ENCODE measurements around the gene HTR7.

The HTR7 gene

GRCh38 chr10:90732581-90732980 is 125.3 kb downstream of the HTR7 start:
- no peak for DNase-seq

DNA sequence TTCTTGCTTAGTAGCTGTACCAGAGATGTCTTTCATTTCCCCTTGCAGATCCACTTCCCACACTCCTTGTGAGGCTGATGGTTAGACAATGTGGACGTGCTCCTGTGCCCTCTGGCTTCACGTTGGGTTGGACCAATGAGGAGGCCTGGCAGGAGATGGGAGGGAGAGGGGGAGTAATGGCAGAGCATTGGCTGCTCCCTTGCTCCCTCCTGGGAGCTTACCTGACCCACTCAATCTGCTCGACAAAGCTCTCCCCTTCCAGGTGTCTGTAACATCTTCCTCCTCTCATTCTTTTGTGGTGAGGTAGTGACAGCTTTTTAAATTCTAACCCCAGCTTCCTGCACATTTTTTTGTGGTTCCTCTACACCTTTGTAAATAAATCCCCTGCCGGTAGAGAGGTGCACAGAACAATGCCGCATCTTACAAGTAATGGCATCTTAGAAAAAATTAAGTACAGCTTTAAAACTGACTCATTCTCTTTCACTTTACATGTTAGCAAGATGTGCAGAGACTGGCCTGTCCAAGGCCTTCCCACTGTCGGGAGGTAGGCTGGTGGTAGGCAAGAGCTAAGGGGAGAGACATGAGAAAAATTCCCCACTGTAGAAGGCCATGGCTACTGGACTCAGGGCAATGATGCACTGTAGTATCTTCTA is 134.3 kb downstream of the HTR7 start:
- DNase-seq: no peak

DNA sequence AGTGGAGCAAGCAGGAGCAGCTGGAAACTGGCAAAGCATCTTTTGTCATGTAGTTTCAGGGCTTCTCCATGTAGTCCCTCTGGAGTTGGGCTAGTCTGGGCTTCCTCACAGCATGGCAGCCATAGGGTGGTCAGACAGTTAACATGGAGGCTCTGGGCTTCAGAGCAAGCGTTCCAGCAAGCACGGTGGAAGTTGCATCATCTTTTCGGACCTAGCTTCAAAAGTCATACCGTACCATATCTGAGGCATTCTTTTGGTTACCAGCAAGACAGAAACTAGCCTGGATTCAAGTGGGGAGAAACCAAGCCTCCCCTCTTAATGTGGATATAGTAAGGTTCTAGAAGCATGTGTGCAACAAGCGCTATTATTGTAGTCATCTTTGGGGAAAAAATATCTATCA is 135.0 kb downstream of the HTR7 start:
- DNase-seq: no peak

- no peak for DNase-seq
Measured at GRCh38 chr10:90718182-90718581, 139.7 kb downstream of the HTR7 start.

- DNase-seq: no peak
Measured at GRCh38 chr10:90712529-90712928, 145.3 kb downstream of the HTR7 start.

- DNase-seq: no peak
Measured at GRCh38 chr10:90709727-90710126, 148.1 kb downstream of the HTR7 start.

DNA sequence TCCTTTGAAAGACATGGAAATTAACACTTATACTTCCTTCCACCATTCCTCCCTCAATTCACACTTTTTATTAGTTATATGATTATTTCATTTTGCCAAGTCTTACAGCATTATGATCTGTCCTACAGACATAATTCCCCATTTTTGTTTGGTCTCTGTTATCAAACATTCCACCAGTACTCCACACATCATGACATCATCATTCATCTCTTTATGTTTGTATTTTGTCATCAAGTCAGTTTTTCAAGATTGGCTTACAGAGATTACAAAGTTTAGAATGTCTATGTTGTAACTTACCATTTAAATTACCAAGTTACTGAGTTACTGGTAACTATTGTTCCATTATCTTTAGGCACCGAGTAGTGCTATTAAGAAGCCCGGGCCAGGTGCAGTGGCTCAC is 150.2 kb downstream of the HTR7 start:
- DNase-seq: no peak

- DNase-seq: no peak
Measured at GRCh38 chr10:90701428-90701827, 156.4 kb downstream of the HTR7 start.

GRCh38 chr10:90695915-90696676 is 161.7 kb downstream of the HTR7 start:
- no peak for DNase-seq
